Mucosa of gallbladder (tissue), 1 donor: ENCODE results near the gene SIK2. TPM values are rescaled to one million over a fixed set of nuclear protein-coding genes. Genes with fewer than 3 reads are reported as not detected.
"Not testable (repeated sequence)": the region's sequence is repeated elsewhere in the genome, so short reads cannot be mapped to it uniquely, and the experiment has no call there.

ENCODE experiments used
- DNase-seq: peaks from one replicate; pipeline ENCODE4 v3.0.0-alpha.2; 2020; ENCODE audit warnings: low spot score
- total RNA-seq: library from RNA; stranded (reverse); gene quantifications from one replicate; pipeline ENCODE4 v1.2.1, GENCODE V29; 2021
- donor health status: DM: no; HTN: no; CAD: no.

SIK2 gene
- total RNA-seq, 1 donor from 2014 or later = 27.6 TPM

GRCh38 chr11:111759778-111760407 lies 157.6 kb downstream of the SIK2 start:
- DNase-seq = no peak

GRCh38 chr11:111761036-111761435 lies 158.8 kb downstream of the SIK2 start:
- no peak for DNase-seq

- DNase-seq = no peak
Observed at GRCh38 chr11:111762526-111762925, 160.3 kb downstream of the SIK2 start.

GRCh38 chr11:111762981-111763643 lies 160.9 kb downstream of the SIK2 start:
- no peak for DNase-seq

- DNase-seq = no peak
Observed at GRCh38 chr11:111764621-111765020, 162.4 kb downstream of the SIK2 start.

- DNase-seq = no peak
Observed at GRCh38 chr11:111765320-111765983, 163.2 kb downstream of the SIK2 start.

GRCh38 chr11:111765984-111766833 lies 164.0 kb downstream of the SIK2 start, which contains the start of gene PPP2R1B:
Gene PPP2R1B (minus strand): TSS chr11:111766389. CDS start chr11:111766361, 28 bp downstream.
- peak; percentile 69 for DNase-seq

- no peak for DNase-seq
Observed at GRCh38 chr11:111766834-111767142, 164.5 kb downstream of the SIK2 start.

GRCh38 chr11:111770581-111771134 lies 168.4 kb downstream of the SIK2 start:
- no peak for DNase-seq

GRCh38 chr11:111771205-111771604 lies 169.0 kb downstream of the SIK2 start:
- DNase-seq = not testable (repeated sequence)

- no peak for DNase-seq
Observed at GRCh38 chr11:111772535-111772934, 170.3 kb downstream of the SIK2 start.

- no peak for DNase-seq
Observed at GRCh38 chr11:111774955-111775710, 172.9 kb downstream of the SIK2 start.

- no peak for DNase-seq
Observed at GRCh38 chr11:111776398-111777093, 174.3 kb downstream of the SIK2 start.

- peak; percentile 45 for DNase-seq
Observed at GRCh38 chr11:111777094-111778046, 175.1 kb downstream of the SIK2 start.

- no peak for DNase-seq
Observed at GRCh38 chr11:111778047-111778558, 175.9 kb downstream of the SIK2 start.

- DNase-seq = no peak
Observed at GRCh38 chr11:111779118-111779517, 176.9 kb downstream of the SIK2 start.
